Stimulated activated CD8-positive, alpha-beta memory T cell treated with anti-CD3 and anti-CD28 coated beads, Interleukin-15, amount 100 ng/mL, for 24 hours (primary cell): ENCODE measurements around the gene MYO7B.

Experiments used
- DNase-seq: peaks from one replicate; pipeline ENCODE4 v3.0.0-alpha.2; 2020; ENCODE audit warnings: low read depth

Gene MYO7B

GRCh38 chr2:127609818-127610217 is 74.3 kb downstream of the MYO7B start:
- DNase-seq: no peak

GRCh38 chr2:127610561-127610960 is 75.1 kb downstream of the MYO7B start:
- DNase-seq: no peak

- no peak for DNase-seq
Measured at GRCh38 chr2:127611076-127611925, 75.8 kb downstream of the MYO7B start.

- no peak for DNase-seq
Measured at GRCh38 chr2:127612111-127612822, 76.8 kb downstream of the MYO7B start.

- DNase-seq: no peak
Measured at GRCh38 chr2:127614246-127614645, 78.8 kb downstream of the MYO7B start.

GRCh38 chr2:127614731-127615130 is 79.2 kb downstream of the MYO7B start:
- DNase-seq: no peak

GRCh38 chr2:127615511-127616166 is 80.2 kb downstream of the MYO7B start:
- DNase-seq: no peak

- no peak for DNase-seq
Measured at GRCh38 chr2:127618551-127619202, 83.2 kb downstream of the MYO7B start.

- no peak for DNase-seq
Measured at GRCh38 chr2:127619203-127619590, 83.7 kb downstream of the MYO7B start.

GRCh38 chr2:127619877-127620705 is 84.6 kb downstream of the MYO7B start:
- no peak for DNase-seq

- DNase-seq: no peak
Measured at GRCh38 chr2:127620866-127621265, 85.4 kb downstream of the MYO7B start.

GRCh38 chr2:127621981-127622431 is 86.5 kb downstream of the MYO7B start:
- no peak for DNase-seq

- DNase-seq: no peak
Measured at GRCh38 chr2:127622561-127623387, 87.3 kb downstream of the MYO7B start.

GRCh38 chr2:127623388-127624319 is 88.2 kb downstream of the MYO7B start:
- DNase-seq: no peak

- no peak for DNase-seq
Measured at GRCh38 chr2:127624320-127624755, 88.9 kb downstream of the MYO7B start.

- DNase-seq: no peak
Measured at GRCh38 chr2:127624756-127625571, 89.5 kb downstream of the MYO7B start.

- DNase-seq: no peak
Measured at GRCh38 chr2:127625572-127625951, 90.1 kb downstream of the MYO7B start.

GRCh38 chr2:127626175-127626574 is 90.7 kb downstream of the MYO7B start:
- DNase-seq: no peak
